Neural cell (in vitro differentiated cells): ENCODE data around the gene SPTBN1. TPM values are rescaled to one million over a fixed set of nuclear protein-coding genes. Genes with fewer than 3 reads are reported as not detected.

ENCODE experiments used
- H2AFZ ChIP-seq: fragments of 200-600, 300-800 bp; sonication (generic), shearing (Covaris generic); 2 replicates; pipeline ENCODE4 v1.6.0; 2014; ENCODE audit warnings: low read depth, mild to moderate bottlenecking, antibody characterized with exemption, low read length, moderate library complexity
- H3F3A ChIP-seq: fragments of 200-600 bp; shearing (Covaris generic); 2 replicates; pipeline ENCODE4 v1.6.1; 2016; ENCODE audit warnings: mild to moderate bottlenecking, moderate library complexity, mixed read lengths, antibody characterized with exemption, low read length; ENCODE audit not compliant: insufficient read depth, poor library complexity, severe bottlenecking
- H3K27ac ChIP-seq: fragments of 200-600, 300-800 bp; sonication (generic), shearing (Covaris generic); 2 replicates; pipeline ENCODE4 v1.5.1; 2014; ENCODE audit warnings: mild to moderate bottlenecking, low read length, moderate library complexity
- H3K27me3 ChIP-seq: fragments of 300-800, 200-600 bp; sonication (generic), shearing (Covaris generic); 2 replicates; pipeline ENCODE4 v1.6.0; 2014; ENCODE audit warnings: mild to moderate bottlenecking, low read depth, low read length, moderate library complexity; ENCODE audit not compliant: insufficient read depth
- H3K36me3 ChIP-seq: fragments of 300-800, 200-600 bp; sonication (generic), shearing (Covaris generic); 2 replicates; pipeline ENCODE4 v1.5.1; 2014; ENCODE audit warnings: mild to moderate bottlenecking, antibody characterized with exemption, low read length, moderate library complexity; ENCODE audit not compliant: insufficient read depth
- H3K4me2 ChIP-seq: fragments of 300-800, 200-600 bp; sonication (generic), shearing (Covaris generic); 2 replicates; pipeline ENCODE4 v1.6.0; 2014; ENCODE audit warnings: mild to moderate bottlenecking, low read length
- H3K4me3 ChIP-seq: fragments of 300-800, 200-600 bp; sonication (generic), shearing (Covaris generic); 2 replicates; pipeline ENCODE4 v1.5.1; 2014; ENCODE audit warnings: mild to moderate bottlenecking, low read length, moderate library complexity
- H3K79me2 ChIP-seq: fragments of 200-600 bp; shearing (Covaris generic); replicated peaks from 2 replicates; pipeline ENCODE4 v1.6.0; 2014; ENCODE audit warnings: mild to moderate bottlenecking, low read length, moderate library complexity; ENCODE audit not compliant: insufficient read depth
- H3K9ac ChIP-seq: fragments of 300-800, 200-600 bp; sonication (generic), shearing (Covaris generic); 2 replicates; pipeline ENCODE4 v1.6.1; 2016; ENCODE audit warnings: mild to moderate bottlenecking, low read length, mixed read lengths
- H3K9me2 ChIP-seq: fragments of 200-600 bp; shearing (Covaris generic); 2 replicates; pipeline ENCODE4 v1.6.1; 2016; ENCODE audit warnings: mild to moderate bottlenecking, low read length, mixed read lengths; ENCODE audit not compliant: insufficient read depth
- H3K9me3 ChIP-seq: fragments of 200-600, 300-800 bp; sonication (generic), shearing (Covaris generic); 2 replicates; pipeline ENCODE4 v1.6.1; 2016; ENCODE audit warnings: mild to moderate bottlenecking, mixed run types, low read length, moderate library complexity, mixed read lengths
- H4K20me1 ChIP-seq: fragments of 200-600 bp; shearing (Covaris generic); 2 replicates; pipeline ENCODE4 v1.6.1; 2016; ENCODE audit warnings: mild to moderate bottlenecking, mixed run types; ENCODE audit not compliant: insufficient read depth
- EP300 ChIP-seq: fragments of 450-650 bp; conservative IDR thresholded peaks from 2 replicates; pipeline ENCODE4 v1.6.1; 2014; ENCODE audit warnings: antibody characterized with exemption, mild to moderate bottlenecking, moderate library complexity; ENCODE audit not compliant: poor library complexity, severe bottlenecking
- EZH2 ChIP-seq: fragments of 200-600, 300-800 bp; shearing (Covaris generic), sonication (generic); IDR thresholded peaks from 2 replicates; pipeline ENCODE4 v1.6.1; 2014; ENCODE audit warnings: antibody characterized with exemption, low read length, borderline replicate concordance, mild to moderate bottlenecking; ENCODE audit not compliant: insufficient read depth, poor library complexity, severe bottlenecking
- MXI1 ChIP-seq: fragments of 450-650 bp; conservative IDR thresholded peaks from 2 replicates; pipeline ENCODE4 v1.6.1; 2014; ENCODE audit warnings: antibody characterized with exemption, mild to moderate bottlenecking; ENCODE audit not compliant: poor library complexity, severe bottlenecking
- POLR2AphosphoS5 ChIP-seq: IDR thresholded peaks from 2 replicates; pipeline ENCODE4 v1.6.1; 2012
- RAD21 ChIP-seq: fragments of 450-650 bp; conservative IDR thresholded peaks from 2 replicates; pipeline ENCODE4 v1.6.1; 2014; ENCODE audit warnings: antibody characterized with exemption, mild to moderate bottlenecking, moderate library complexity
- REST ChIP-seq: IDR thresholded peaks from 2 replicates; pipeline ENCODE4 v1.6.1; 2012; ENCODE audit warnings: borderline replicate concordance
- SMC3 ChIP-seq: fragments of 450-650 bp; conservative IDR thresholded peaks from 2 replicates; pipeline ENCODE4 v1.6.1; 2014; ENCODE audit warnings: antibody characterized with exemption, mild to moderate bottlenecking, moderate library complexity; ENCODE audit not compliant: poor library complexity
- TAF1 ChIP-seq: IDR thresholded peaks from 2 replicates; pipeline ENCODE4 v1.6.1; 2012; ENCODE audit warnings: low read depth
- polyA plus RNA-seq: library from polyadenylated mRNA; depleted of rRNA; stranded (reverse); fragments of >200 nt; gene quantifications from 2 replicates; pipeline ENCODE4 v1.2.3, GENCODE V29; 2014
- TF ChIP-seq, protein P1 (sequence below): fragments of 450-650 bp; IDR thresholded peaks from 2 replicates; pipeline ENCODE4 v1.5.1; 2014; ENCODE audit warnings: antibody characterized with exemption, mild to moderate bottlenecking, moderate library complexity; ENCODE audit not compliant: poor library complexity, severe bottlenecking

SPTBN1 gene
- polyA plus RNA-seq, 1 donor from 2014 or later, result 92.1 TPM

- H3K27ac ChIP-seq, result no peak overlapping the region
- no peaks in the 10 kb centered on the region for H4K20me1 ChIP-seq
- no peak overlapping the region for H3K4me2 ChIP-seq
- H3K79me2 ChIP-seq, result no peaks in the 10 kb centered on the region
- TF ChIP-seq EP300 (no peak), SMC3 (no peak), TAF1 (no peak)
- TF ChIP-seq, protein P1, sequence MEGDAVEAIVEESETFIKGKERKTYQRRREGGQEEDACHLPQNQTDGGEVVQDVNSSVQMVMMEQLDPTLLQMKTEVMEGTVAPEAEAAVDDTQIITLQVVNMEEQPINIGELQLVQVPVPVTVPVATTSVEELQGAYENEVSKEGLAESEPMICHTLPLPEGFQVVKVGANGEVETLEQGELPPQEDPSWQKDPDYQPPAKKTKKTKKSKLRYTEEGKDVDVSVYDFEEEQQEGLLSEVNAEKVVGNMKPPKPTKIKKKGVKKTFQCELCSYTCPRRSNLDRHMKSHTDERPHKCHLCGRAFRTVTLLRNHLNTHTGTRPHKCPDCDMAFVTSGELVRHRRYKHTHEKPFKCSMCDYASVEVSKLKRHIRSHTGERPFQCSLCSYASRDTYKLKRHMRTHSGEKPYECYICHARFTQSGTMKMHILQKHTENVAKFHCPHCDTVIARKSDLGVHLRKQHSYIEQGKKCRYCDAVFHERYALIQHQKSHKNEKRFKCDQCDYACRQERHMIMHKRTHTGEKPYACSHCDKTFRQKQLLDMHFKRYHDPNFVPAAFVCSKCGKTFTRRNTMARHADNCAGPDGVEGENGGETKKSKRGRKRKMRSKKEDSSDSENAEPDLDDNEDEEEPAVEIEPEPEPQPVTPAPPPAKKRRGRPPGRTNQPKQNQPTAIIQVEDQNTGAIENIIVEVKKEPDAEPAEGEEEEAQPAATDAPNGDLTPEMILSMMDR, result no peak
- no peak overlapping the region for H3K4me3 ChIP-seq
- H3F3A ChIP-seq, result no peaks in the 10 kb centered on the region
- no peak overlapping the region for H2AFZ ChIP-seq
- no peaks in the 10 kb centered on the region for H3K9me2 ChIP-seq
- H3K9me3 ChIP-seq, result no peaks in the 10 kb centered on the region
- no peak overlapping the region for H3K9ac ChIP-seq
- no peaks in the 10 kb centered on the region for H3K36me3 ChIP-seq
- no peaks in the 10 kb centered on the region for H3K27me3 ChIP-seq
These were observed 10.0 kb upstream of the SPTBN1 start for GRCh38 chr2:54446122-54446521.

GRCh38 chr2:54446625-54447024 is 9.5 kb upstream of the SPTBN1 start:
- no peak for TF ChIP-seq SMC3
- TF ChIP-seq EZH2, result no peak
- no peak for TF ChIP-seq MXI1
- TF ChIP-seq TAF1, result no peak
- no peak for TF ChIP-seq RAD21
- TF ChIP-seq REST, result no peak
- TF ChIP-seq EP300, result no peak
- TF ChIP-seq, protein P1, result no peak
- no peak for TF ChIP-seq POLR2AphosphoS5
- Histone ChIP-seq H3K9ac (no peak overlapping the region), H3K4me2 (no peak overlapping the region), H2AFZ (no peak overlapping the region), H3K79me2 (no peaks in the 10 kb centered on the region), H3K9me2 (no peaks in the 10 kb centered on the region), H3K9me3 (no peaks in the 10 kb centered on the region), H3F3A (no peaks in the 10 kb centered on the region), H3K27me3 (no peaks in the 10 kb centered on the region), H3K27ac (no peak overlapping the region), H3K36me3 (no peaks in the 10 kb centered on the region), H3K4me3 (no peak overlapping the region), H4K20me1 (no peaks in the 10 kb centered on the region)
